CD4-positive, alpha-beta T cell treated with Interleukin-2 at 100 ng/mL for 4 hours (primary cell): Measurements from ENCODE around the gene RRP7A.
"Not testable (repeated sequence)": the region's sequence is repeated elsewhere in the genome, so short reads cannot be mapped to it uniquely, and the experiment has no call there.

Experiments
- DNase-seq: peaks from one replicate; pipeline ENCODE4 v3.0.0-alpha.2; 2020; ENCODE audit warnings: low spot score

RRP7A gene

DNA sequence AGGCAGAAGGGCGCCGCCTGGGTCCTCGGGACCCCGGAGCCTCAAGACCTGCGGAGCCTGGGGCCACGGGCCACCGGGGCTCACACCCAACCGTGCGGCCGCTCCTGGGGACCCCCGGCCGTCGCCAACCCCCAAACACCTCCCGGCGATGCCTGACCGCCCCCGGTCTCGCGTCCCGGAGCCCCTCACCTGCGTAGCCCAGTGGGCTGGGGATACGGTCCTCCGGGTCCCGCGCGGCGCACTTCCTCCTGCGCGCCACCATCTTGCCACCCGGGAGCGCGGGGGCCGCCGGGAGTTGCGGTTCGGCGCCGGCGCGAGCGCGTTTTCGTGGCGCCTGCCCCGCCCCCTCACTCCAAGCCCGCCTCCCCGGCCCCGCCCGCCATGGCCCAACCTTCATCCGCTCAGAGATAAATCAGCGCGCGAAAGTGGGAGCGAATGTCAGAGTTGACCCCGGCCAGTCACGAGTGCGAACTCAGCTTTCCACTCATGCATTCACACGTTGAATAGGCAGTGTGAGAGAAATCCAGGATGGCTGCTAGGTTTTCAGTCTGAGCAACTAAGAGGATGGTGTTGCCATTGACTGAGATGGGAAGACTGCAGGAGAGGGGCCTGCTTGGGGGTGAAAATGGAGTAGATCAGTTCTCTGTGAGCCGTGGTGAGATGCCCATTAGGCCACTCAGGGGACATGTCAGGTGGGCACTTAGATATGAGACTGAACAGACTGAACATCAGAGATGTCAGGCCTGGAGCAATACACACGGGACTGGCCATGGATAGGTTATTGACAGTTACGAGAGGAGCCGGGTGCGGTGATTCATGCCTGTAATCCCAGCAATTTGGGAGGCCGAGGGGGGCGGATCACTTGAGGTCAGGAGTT is at the start of gene RRP7A:
Gene RRP7A, minus strand, starts transcription at position 272 of the 877 bp plus-strand sequence. Its CDS starts 10 bp downstream, at position 262.
- peak; percentile 77 for DNase-seq

DNA sequence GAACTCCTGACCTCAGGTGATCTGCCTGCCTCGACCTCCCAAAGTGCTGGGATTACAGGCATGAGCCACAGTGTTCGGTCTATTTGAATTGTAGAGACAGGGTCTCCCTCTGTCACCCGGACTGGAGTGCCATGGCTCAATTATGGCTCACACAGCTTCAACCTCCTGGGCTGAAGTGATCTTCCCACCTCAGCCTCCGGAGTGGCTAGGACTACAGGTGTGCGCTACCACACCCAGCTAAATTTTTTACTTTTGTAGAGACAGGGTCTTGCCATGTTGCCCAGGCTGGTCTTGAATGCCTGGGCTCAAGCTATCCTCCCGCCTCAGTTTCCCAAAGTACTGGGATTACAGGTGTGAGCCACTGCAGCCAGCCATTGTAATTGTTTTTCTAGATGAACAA is 48.4 kb upstream of the RRP7A start:
- not testable (repeated sequence) for DNase-seq

- DNase-seq, result no peak
Observed at GRCh38 chr22:42565956-42566355, 46.4 kb upstream of the RRP7A start.

GRCh38 chr22:42564699-42565098 is 45.1 kb upstream of the RRP7A start:
- no peak for DNase-seq

DNA sequence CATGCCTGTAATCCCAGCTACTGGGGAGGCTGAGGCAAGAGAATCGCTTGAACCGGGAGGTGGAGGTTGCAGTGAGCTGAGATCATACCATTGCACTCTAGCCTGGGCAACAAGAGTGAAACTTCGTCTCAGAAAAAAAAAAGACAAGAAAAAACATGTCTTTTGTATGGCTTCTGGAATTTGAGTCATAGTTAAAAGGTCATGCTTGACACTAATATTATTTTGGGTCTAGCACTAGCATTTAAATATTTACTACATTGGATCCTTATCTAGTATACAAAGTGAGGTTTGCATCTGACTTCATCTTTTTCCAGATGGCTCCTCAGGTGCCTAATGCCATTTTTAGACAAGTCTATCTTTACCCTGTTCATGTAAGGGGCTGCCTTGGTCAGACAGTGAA is 44.3 kb upstream of the RRP7A start:
- DNase-seq, result not testable (repeated sequence)

GRCh38 chr22:42562684-42563083 is 43.1 kb upstream of the RRP7A start:
- DNase-seq, result no peak

DNA sequence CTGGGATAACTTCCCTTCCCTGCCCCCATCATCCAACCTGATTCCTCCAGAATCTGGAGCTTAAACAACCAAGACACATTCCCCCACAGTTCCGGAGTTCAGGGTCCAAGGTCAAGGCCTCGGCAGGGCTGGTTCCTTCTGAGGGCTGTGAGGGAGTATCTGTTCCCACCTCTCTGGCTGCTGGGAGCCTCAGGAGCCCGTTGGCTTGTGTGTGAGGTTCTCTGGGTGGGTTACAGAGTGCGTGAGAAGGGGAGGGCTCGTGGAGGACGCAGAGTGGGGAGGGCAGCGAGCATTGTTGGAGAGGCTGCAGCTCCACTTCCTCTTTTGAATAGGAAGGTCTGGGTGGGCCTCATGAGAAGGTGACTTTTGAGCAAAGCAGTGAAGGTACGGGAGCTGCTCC is 42.7 kb upstream of the RRP7A start:
- DNase-seq, result no peak

- no peak for DNase-seq
Observed at GRCh38 chr22:42561856-42562255, 42.3 kb upstream of the RRP7A start.

- no peak for DNase-seq
Observed at GRCh38 chr22:42560781-42561180, 41.2 kb upstream of the RRP7A start.

- no peak for DNase-seq
Observed at GRCh38 chr22:42560381-42560780, 40.8 kb upstream of the RRP7A start.

- DNase-seq, result peak; percentile 78
Observed at GRCh38 chr22:42553475-42554361, 34.1 kb upstream of the RRP7A start, which contains the start of gene SERHL2. Gene SERHL2, plus strand, starts transcription at chr22:42553956. Its CDS starts 65 bp downstream, at chr22:42554021.

- DNase-seq, result not testable (repeated sequence)
Observed at GRCh38 chr22:42552294-42552647, 32.7 kb upstream of the RRP7A start.

GRCh38 chr22:42549331-42550060 is 29.9 kb upstream of the RRP7A start:
- no peak for DNase-seq

DNA sequence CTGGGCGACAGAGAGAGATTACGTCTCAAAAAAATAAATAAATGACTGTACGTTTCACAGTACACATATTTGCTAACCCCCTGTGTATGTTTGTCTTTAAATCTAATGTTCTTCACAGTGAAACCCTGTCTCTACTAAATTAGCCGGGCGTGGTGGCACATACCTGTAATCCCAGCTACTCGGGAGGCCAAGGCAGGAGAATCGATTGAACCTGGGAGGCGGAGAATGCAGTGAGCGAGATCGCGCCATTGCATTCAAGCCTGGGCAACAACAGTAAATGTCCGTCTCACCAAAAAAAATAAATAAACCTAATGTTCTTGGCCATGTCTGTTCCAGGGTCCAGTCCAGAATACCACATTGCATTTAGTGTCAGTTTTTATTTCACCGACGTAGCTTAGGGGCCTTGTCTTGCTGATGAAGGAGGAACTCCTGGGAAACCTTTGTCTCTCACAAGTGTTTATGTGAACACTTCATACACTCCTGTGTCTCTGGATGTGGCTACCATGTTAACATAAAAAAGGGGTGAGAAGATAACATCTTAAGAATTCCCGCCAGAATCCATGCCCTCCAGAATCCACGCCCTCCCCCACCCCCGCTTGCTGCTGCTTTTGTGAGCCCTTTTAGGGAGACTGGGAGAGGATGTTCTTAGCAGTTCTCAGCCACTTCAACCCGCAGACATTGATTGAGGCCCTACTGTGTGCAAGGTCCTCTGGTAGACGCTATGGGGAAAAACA is 29.2 kb upstream of the RRP7A start:
- no peak for DNase-seq

- DNase-seq, result not testable (repeated sequence)
Observed at GRCh38 chr22:42548126-42548525, 28.5 kb upstream of the RRP7A start.

DNA sequence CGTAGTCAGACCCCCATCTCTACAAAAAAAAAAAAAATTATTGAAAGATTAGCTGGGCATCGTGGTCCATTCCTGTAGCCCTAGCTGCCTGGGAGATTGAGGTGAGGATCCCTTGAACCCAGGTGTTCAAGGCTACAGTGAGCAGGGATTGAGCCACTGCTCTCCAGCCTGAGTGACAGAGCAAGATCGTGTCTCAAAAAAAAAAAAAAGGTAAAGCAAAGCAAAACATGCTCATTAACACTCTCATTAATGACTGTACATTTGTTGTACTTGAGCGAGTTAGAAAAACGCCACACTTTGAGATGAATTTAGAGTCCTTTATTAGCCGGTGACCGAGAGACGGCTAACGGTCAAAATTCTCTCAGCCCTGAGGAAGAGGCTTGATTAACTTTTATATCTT is 28.0 kb upstream of the RRP7A start:
- no peak for DNase-seq

GRCh38 chr22:42544686-42545085 is 25.1 kb upstream of the RRP7A start:
- no peak for DNase-seq

DNA sequence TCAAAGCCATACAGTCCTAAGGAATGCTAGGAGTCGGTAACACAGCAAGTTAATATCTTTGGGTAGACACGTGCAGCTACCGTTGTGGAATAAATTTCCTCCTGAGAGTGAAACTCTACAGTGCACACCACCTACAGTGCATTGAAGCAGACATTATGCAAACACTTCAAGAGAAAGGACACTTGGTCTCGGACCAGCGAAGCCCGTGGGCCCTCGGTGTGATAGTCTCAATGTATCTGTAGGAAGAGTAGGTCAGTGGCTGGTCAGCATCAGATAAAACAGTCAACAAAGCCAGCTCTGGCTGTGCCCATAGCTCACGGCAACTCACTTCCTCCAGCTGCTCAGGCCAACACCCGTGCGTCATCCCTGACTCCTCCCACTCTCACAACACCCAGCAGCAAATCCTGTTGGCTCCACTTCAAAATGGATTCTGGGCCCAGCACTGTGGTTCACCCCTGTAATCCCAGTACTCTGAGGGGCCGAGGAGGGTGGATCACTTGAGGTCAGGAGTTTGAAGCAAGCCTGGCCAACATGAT is 19.7 kb upstream of the RRP7A start:
- not testable (repeated sequence) for DNase-seq

DNA sequence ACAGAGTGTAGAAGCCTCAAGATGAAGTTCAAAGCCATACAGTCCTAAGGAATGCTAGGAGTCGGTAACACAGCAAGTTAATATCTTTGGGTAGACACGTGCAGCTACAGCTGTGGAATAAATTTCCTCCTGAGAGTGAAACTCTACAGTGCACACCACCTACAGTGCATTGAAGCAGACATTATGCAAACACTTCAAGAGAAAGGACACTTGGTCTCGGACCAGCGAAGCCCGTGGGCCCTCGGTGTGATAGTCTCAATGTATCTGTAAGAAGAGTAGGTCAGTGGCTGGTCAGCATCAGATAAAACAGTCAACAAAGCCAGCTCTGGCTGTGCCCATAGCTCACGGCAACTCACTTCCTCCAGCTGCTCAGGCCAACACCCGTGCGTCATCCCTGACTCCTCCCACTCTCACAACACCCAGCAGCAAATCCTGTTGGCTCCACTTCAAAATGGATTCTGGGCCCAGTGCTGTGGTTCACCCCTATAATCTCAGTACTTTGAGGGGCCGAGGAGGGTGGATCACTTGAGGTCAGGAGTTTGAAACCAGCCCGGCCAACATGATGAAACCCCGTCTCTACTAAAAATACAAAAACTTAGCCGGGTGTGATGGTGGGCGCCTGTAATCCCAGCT is 17.7 kb upstream of the RRP7A start:
- DNase-seq, result not testable (repeated sequence)

DNA sequence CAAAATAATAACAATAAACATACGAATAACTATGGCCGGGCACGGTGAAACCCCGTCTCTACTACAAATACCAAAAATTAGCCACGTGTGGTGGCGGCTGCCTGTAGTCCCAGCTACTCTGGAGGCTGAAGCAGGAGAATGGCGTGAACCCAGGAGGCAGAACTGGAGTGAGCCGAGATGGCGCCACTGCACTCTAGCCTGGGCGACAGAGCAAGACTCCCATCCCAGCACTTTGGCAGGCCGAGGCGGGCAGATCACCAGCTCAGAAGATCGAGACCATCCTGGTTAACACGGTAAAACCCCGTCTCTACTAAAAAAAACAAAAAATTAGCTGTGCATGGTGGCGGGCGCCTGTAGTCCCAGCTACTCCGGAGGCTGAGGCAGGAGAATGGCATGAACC is 17.0 kb upstream of the RRP7A start:
- not testable (repeated sequence) for DNase-seq

DNA sequence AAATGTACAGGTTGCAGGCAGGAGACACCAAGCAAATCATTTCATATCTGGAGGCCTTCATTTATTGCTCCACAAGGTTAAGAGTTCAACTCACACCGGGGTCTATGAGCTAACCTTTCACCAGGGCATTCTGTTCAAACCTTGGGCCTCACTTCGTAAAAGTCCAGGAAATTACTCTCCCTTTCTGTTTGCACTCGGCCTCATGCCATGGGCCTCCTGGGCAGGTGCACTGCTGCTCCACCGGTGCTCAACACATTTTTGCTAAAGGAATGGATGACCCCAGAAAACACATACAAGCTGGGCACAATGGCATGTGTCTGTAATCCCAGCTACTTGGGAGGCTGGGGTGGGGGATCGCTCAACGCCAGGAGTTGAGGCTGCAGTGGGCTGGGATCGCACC is 16.6 kb upstream of the RRP7A start:
- DNase-seq, result no peak
